Smooth muscle cell of the brain vasculature (primary cell): Measurements from ENCODE around the gene MGP.

Experiments used
- DNase-seq: peaks from one replicate; pipeline ENCODE4 v3.0.0-alpha.2; 2012; ENCODE audit warnings: low read depth, low spot score

The MGP gene

DNA sequence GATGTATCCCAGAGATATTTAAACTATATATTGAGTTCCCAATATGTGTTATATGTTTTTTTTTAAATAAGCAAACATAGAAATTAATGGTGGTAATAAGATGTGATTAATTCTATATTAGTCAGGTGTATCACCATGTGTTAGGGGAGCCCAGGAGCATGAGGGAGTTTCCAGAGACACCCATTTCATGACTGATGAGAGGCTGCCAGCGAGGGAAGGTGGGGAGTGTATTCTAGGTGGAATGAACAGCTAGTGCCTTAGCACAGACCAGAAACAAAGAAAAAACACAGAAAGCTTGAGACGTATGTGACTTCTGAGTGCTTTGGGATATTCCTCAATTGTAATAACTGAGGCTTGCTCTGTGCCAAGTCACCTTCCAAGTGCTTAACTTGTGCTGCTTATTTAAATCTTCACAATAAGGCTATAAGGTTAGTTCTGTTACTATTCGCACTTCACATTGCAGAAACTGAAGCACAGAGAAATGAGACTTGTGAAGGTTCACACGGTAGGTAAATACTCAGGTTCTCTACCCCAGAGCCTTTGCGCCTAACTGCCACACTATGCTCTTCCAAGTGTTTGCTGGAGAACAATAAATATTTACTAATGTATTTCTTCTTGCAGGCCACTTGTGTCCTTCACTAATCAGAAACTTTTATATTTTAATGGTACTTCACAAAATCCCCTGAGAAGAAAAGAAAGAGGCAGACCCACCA, 17.9 kb upstream of the MGP start:
- DNase-seq, result no peak

DNA sequence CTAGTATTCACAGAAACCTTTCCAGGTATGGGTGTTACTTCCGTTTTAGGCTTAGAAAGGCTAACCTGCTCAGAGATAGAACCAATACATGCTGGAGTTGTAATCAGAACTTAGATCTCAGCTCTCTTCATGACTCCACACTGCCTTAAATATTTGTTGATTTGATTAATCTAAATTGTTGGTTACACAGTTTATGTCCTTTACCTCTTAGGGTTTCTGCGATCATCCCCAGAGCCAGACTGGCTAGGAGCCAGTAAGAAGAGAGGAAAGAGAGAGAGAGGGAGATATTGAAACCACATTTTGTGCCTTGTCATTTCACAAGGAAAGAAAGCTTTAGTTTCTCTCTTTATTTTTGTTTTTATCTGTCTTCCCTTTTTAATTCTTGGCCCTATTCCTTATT, 16.8 kb upstream of the MGP start:
- DNase-seq, result no peak

DNA sequence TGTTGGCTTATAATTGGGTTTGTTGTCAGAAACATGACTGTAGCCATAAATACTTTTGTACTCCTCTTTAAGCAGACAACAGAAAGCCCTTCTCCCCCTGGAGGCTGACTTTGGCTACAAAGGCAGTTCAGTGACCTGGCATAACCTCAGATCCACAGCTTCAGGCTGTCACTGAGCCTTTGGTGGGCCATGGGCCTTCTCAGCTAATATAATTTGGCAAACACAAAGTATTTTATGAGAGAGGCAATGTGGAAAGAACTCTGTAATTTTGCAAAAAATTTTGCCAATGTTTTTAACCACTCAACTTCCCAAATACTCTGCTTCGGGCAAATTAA, 15.5 kb upstream of the MGP start:
- no peak for DNase-seq

DNA sequence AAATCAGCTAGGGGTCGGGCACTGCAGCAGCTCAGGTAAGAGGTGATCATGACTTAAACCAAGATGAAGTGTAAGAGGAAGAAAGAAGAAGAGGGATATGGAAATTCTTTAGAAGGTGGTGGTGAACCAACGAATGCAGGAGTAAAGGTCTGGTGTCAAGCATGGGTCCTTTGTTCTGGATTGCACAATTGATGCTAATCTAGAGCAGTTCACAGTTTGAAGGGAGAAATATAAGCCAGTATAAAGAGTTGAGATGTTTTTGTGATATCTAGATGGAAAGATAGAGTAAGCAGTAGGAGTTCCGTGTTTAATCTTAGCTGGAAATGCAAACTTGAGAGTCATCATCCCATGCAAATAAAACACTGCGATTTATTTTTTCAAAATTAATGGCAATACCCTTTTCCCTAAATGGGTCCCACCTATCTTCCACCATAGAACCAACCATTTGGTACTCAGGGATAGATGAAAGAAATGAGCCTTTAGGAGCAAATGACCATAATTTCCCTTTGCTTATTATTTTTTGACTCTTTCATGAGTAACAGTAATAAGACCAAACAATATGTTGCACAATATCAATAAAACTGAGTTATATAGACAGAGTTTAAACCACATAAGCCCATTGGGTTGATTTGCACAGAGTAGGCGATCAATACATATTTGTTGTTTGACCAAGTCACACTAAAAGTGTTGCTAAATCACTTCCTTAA, 15.0 kb upstream of the MGP start:
- no peak for DNase-seq

DNA sequence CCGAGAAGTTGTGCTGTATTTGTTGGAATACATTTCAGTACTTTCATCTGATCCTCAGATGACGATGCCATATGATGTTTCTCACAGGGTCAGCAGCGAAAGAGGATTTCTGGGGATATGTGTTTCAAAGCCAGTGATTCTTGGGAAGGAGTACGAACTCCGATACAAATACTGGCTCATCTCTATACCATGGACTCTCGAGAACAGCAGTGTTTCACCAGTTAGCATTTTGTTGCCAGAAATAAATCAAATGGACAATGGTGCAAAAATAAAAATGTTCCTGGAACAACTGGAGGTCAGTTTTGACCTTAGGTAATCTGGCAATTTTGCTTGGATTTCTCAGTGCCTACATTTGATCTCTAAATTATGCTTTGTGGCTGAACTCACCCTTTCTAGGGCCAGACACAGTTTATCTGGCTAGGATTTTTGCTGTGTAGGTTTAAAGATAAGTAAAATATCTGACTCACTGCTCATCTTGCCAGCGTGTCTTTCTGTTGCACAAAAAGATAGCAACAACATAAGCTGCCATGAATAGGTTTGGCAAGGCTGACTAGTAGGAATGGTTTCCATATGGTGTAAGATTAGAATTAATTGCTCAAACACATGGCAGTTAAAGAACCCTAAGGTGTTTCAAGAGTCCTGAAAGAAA, 11.0 kb upstream of the MGP start:
- DNase-seq, result no peak

DNA sequence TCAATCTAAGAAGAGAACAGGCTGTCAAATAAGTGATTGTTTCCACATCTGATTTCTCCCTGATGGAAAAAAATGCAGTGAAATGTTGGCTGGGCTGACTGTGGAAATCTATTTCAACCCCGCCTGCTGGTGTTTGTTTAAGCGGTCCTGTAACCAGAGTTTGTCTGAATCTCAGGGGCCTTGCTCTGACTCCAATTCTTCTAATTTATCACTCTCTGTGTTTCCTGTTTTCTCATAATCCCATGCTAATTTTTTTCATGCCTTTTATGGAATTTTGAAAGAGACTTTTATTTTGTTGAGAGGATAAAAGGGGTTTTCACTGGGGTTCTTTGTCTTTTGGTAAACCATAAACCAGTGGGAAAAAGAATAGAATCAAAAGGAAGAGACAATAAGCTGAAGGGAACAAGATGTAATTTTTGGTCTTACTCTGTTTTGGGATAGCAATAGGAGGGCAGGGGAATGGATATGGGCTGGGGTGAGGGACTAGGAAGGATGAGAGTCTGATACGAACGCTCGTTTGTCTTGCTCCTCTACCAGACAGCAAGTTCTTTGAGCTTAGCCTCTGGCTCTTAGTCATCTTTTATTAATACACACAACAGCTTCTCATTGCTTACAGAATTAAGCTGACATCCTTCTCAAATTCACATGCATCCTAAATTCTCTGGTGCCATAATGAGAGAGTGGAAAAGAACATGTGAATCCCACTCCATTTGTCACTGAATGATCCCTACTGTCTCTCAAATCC, 8.0 kb upstream of the MGP start:
- no peak for DNase-seq

DNA sequence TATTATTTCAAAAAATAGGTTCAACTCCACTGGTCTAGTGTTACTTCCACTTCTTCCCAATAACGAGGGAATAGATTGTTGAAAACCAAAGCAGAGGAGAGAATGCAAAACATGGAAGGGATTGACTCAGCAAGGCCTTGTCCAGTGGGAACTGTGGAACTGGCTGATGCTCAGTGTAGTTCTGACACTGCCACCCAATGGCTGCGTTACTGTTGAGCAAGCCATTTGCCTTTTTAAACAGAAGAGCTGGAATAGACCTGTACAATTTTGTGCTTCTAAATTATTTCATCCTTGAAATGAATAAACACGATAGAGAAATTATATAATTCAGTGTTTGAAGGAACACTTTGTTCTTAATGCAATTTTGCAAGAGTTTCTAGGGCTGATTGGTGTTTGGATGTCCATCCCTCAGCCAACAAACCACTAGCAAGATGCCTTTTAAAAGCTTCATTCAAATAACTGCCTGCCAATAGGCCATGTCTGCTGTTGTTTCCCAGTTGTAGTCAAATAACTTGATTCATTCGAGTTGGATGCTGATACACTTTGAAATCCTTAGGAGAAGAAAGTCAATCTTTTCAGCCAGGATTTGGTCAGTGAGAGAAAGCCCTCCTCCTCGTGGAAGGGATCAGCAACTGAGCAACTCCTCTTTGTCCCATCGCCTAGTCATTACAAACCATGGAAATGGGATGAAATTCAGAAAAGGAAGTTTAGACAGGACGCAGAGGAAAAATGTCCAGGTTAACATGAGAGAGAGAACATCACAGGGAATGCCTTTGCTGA, 7.3 kb upstream of the MGP start:
- DNase-seq, result no peak

DNA sequence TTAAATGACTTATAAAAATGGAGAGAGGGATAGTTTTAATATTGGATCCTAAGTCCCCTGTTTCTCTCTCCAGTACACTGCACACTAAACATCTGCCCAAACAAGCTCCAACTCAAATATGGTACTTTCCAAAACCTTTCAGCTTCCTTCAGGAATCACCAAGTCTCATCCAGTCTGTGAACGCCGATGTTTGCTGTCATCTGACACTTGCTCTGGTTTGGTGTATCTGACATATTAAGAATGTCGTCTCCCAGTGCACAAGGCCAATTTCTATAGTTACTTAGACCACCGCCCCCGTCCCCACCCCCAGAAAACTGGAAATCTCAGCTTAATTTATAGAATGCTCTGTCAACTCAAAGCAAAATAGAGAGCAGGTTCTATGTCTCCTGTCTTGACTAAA, 5.0 kb upstream of the MGP start:
- DNase-seq, result no peak

DNA sequence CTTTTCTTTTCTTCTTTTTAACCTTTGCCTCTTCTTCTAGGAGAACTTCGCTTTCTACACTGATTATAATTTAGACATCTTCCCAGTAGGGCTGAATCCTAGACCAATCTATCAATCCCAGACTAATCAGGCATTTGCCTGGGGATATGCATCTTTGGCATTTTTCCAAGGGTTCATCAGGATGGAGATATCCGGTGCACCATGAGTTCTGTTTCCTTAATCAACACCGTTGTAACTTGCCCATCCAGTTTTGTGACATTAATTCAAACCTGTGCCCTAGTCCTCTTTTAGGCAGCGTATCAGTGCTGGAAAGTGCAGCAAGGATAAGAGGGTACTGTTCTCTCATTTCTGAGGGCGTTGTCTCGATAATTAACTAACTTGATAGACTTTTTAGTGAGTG, 617 bp upstream of the MGP start:
- no peak for DNase-seq

DNA sequence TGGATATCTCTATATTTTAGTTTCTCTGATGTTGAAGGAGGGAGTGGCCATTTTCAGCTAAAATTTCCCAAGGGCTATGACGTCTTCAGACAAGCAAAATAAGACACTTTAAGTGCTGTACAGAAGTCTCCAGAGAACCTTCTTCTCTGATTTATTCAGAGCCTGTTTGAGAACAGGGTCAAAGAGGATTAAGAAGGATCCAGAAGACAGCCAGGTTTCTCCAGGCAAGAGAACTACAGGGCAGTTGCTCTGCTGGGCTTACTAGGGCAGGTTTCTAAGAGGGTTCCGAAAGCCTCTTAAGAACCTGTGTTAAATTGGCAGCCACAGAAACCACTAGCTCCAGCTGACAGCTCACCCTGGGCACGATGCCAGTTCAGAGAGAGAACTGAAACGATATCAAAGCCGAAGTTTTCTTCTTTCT, 1.2 kb downstream of the MGP start:
- DNase-seq, result peak; percentile 71

DNA sequence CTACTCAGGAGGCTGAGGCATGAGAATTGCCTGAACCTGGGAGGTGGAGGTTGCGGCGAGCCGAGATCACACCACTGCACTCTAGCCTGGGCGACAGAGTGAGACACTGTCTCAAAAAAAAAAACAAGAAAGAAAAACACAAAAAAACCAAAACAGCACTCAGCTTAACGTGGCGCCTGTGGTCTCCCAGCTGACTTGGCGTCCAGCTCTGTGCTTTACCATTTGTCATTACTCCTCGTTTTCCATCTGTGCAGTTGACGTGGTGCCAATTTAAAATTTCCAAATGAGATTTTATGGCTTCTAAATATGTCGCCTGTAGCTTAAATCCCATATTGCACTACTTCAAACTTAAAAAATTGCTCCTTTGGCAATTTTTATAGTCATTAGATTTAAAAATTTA, 2.0 kb downstream of the MGP start:
- DNase-seq, result no peak

DNA sequence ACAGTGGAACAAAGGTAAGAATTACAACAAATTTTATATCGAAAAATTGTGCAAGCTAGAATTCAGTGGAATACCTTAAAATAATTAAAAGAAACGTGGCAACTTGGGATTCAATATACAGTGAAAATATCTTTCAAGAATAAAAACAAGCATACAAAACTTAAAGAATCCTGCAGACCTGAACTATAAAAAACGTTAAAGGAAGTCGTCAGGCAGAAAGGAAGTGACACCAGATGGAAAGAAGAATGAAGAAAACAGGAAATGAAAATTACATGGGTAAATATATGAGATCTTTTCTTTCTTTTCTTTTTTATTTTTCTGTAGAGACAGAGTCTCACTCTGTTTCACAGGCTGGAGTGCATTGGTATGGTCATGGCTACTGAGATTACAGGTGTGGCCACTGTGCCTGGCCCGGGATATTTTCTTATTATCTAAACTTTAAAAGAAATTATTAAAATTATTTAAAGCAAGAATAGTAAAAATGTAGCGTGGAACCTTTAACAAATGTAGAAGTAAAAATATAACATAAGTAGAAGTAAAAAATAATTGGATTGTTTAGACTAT, 4.7 kb downstream of the MGP start:
- no peak for DNase-seq

DNA sequence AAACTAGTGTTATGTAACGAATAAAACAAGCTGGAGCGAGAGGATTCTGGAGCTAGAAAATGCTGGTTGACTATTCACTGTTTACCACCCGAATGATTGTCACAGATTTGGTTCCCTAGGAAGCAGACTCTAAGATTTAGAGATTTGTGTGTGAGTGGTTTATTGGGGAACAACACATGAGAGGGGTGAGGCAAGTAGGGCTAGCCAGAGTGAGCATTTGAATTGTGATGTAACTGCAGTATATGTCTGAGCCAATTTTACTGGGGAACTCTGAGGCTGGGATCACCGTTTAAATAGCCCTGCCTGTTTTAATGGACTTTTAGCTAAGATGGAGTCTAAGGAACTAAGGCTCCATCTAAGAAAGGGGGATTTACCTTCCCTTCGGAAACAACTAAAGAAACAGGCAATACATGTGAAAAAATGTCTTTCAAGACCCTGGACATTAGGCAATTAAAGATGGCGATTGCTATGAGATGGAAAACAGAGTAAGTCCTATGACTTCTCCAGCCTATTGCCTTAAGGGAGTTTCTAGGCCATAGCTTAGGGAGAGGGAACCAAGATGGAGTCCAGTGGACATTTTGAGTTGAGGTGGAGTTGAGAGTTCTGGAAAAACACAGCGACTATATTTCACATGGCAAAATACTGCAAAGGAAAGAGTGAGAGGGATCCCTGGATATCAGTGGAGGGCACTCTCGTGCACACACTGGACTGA, 6.3 kb downstream of the MGP start:
- no peak for DNase-seq

DNA sequence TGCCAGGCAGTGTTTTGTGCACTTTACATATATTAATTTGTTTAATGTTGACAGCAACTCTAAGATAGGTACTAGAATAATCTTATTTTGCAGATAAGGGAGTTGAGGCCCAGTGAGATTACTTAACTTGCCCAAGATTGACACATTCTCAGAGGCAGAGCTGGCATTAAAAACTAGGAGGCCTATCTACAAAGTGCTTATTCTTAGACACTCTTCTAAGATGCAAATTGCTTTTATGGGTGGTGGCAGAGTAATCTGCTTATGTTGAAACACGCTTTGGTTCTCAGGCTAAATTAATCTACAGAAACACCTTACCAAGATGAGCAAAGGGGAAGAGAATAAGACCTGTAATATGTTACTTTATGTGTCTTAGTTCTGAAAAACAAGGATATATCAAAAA, 7.2 kb downstream of the MGP start:
- DNase-seq, result no peak

DNA sequence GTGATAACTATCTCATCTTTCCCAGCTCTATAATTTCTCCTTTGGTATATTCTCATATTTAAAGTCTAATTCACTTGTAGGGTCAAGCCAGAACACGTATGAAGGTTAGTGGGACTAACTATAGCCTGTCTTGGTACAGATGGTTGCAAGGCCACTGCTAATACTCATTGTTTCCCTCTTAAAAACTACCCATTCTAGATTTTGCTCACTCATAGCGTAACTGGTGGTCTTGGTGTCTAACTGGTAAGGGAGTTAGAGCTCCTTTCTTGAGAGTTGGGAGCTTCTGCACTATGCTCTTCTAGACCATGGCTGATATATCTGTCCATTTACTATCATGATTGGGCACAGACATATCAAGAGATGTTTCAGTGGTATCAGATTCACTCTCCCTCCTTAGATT, 8.8 kb downstream of the MGP start:
- DNase-seq, result no peak

DNA sequence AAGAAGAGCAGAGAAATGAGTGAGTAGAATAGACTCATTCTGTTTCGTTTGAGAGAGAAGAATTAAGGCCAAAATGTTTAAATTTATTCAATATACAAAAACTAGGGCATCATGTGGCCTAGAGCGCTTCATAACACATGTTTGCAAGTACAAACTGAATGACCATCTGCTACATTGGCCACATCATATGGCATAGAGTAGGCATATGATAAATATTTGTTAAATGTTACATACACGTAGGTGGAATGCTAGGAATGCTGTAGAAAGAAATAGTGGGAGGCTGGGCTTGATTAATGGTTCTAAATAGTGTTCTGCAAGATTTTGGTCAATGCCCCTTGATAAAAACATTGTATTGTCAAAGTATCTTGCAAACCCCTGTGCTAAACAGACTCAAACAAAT, 10.8 kb downstream of the MGP start:
- no peak for DNase-seq

DNA sequence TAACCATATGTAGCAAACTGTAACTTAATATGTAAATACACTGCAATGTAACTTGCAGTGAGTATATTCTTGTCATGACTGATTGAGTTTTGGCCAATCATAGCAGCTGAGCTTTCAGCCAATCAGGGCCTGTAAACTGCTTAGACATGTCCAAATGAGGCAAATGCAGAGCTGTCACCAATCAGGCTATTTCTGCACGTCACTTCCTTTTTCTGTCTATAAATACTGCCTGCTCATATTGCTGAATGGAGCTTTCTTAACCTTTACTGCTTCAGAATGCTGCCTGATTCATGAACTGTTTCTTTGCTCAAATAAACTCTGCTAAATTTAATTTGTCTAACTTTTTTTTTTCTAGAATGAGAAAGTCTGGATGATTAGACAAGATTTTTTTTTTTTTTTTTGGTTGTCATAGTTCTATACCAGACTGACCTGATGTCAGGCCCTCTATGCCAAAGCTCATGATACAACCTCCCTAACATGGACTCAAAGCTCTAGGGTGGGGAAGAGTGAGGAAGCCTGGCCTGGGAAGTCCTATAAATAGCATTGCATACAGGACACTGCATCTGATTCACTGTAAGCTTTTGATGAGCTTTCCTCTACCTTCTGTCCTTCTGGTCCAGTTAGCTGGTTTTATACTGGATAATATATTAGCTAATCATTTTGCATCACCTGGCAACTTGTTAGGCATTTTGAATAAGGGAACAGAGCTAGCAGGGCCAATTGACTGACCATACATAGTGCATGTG, 12.0 kb downstream of the MGP start:
- DNase-seq, result no peak

DNA sequence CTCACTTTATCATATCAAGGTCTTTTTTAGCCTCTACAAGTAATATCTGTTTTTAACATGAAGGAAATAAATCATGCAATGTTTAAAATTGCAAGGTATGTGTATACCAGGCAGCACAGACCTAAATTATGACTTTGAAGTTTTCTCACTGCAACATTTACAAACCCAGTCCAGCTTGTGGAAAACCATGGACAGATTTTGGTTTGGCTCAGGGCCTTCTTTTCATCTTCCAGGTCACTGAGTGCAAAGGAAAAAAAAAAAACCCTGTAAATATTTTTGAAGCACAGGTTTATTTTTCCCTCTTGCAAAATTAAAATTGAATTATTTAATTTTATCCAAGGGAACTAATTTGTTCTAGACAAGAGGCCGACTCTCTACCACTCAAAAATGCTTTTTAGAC, 13.8 kb downstream of the MGP start:
- DNase-seq, result no peak

DNA sequence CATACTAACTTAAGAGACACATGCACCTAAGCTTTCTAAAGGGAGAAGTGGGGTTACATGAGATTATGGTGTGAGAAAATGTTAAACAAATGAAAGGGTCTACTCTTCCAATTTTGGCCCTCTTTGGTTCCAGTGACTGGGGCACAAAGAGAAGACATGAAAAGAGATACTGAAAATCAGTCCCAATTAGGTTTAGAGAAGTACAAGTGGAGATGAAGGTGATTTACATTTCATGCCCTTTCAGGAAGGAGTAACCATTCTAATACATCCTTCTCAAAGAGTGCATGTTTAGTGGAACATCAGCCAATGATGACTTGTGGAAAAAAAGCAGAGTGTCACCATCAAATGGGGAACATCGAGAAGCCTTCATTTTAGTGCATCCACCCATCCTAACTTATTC, 14.4 kb downstream of the MGP start:
- DNase-seq, result no peak

DNA sequence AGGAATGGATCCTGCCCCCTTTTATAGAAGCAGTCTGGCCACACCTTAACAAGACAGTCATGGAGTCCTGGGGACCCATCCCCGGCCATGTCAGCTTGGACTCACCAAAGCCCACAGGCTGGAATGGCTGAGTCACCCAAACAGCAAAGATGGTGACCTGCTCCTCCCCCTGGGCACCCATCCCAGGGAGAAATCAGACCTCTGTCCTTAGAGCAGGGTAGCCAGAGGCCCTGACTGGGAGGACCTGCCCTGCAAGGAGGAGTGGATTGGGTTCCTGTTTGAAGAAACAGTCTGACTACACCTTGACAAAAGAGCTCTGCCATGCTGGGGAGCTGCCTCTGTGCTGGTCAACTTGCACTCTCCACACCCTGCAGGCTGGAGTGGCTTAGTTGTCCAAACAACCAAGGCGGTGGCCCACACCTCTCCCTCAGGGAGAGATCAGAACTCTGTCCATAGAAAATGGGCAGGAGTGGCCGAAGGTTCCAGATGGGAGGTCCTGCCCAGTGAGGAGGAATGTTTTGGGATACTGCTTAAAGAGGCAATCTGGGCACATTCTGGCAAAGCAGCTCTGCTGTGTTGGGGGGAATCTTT, 16.6 kb downstream of the MGP start:
- DNase-seq, result no peak
